HEK293T (cell line): ENCODE measurements around the gene RLF.

ENCODE experiments used
- BHLHE40 ChIP-seq: fragments of 450-650 bp; IDR thresholded peaks from 2 replicates; pipeline ENCODE4 v1.6.1; 2016; ENCODE audit warnings: mild to moderate bottlenecking, moderate library complexity, borderline replicate concordance
- ELF4 ChIP-seq: fragments of 450-650 bp; IDR thresholded peaks from 2 replicates; pipeline ENCODE4 v1.6.1; 2017; ENCODE audit warnings: antibody characterized with exemption
- FOXM1 ChIP-seq: fragments of 450-650 bp; IDR thresholded peaks from 2 replicates; pipeline ENCODE4 v1.6.1; 2017; ENCODE audit warnings: mild to moderate bottlenecking, borderline replicate concordance
- L3MBTL2 ChIP-seq: fragments of 450-650 bp; conservative IDR thresholded peaks from 2 replicates; pipeline ENCODE4 v1.6.1; 2016; ENCODE audit warnings: mild to moderate bottlenecking
- LEF1 ChIP-seq: fragments of 450-650 bp; IDR thresholded peaks from 2 replicates; pipeline ENCODE4 v1.6.1; 2017; ENCODE audit warnings: mild to moderate bottlenecking, borderline replicate concordance
- NFRKB ChIP-seq: fragments of 450-650 bp; IDR thresholded peaks from 2 replicates; pipeline ENCODE4 v1.6.1; 2016; ENCODE audit warnings: mild to moderate bottlenecking, moderate library complexity
- SP1 ChIP-seq: fragments of 450-650 bp; IDR thresholded peaks from 2 replicates; pipeline ENCODE4 v1.6.1; 2017
- SUZ12 ChIP-seq: fragments of 450-650 bp; IDR thresholded peaks from 2 replicates; pipeline ENCODE4 v1.6.1; 2016; ENCODE audit warnings: mild to moderate bottlenecking
- TARDBP ChIP-seq: fragments of 450-650 bp; IDR thresholded peaks from 2 replicates; pipeline ENCODE4 v1.6.1; 2016
- ZNF384 ChIP-seq: fragments of 450-650 bp; IDR thresholded peaks from 2 replicates; pipeline ENCODE4 v1.6.1; 2016
- TF ChIP-seq, protein P1 (sequence below): fragments of 450-650 bp; IDR thresholded peaks from 2 replicates; pipeline ENCODE4 v1.6.1; 2016

DNA sequence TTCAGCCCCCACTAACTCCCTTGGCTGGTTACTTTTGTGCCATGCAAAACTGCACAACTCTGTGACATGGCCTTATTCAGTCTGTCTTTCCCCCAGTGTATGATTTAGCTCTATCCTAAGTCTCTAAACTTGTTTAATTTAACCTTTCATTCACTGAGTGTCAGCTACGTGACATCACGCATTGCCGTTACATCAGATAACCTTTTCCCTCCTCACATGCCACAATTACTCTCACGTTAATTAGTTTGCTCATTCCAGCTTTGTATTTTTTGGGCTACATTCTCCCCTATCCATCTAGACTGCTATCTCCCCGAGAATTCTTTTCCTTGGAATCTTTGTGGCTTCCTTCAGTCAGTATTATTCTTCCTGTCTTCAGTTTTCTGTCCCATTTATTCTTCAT is 57.1 kb downstream of the RLF start:
- TF ChIP-seq ZNF384 (no peak), SP1 (no peak), L3MBTL2 (no peak), ELF4 (no peak), SUZ12 (no peak), NFRKB (no peak), FOXM1 (no peak), TARDBP (no peak), BHLHE40 (no peak), LEF1 (no peak)
- TF ChIP-seq, protein P1, sequence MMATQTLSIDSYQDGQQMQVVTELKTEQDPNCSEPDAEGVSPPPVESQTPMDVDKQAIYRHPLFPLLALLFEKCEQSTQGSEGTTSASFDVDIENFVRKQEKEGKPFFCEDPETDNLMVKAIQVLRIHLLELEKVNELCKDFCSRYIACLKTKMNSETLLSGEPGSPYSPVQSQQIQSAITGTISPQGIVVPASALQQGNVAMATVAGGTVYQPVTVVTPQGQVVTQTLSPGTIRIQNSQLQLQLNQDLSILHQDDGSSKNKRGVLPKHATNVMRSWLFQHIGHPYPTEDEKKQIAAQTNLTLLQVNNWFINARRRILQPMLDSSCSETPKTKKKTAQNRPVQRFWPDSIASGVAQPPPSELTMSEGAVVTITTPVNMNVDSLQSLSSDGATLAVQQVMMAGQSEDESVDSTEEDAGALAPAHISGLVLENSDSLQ, result no peak
